ES-I3 (cell line): ENCODE data around the gene MANSC4.
"Not testable (repeated sequence)": the region's sequence is repeated elsewhere in the genome, so short reads cannot be mapped to it uniquely, and the experiment has no call there.

Source experiments
- H3K36me3 ChIP-seq: 2 replicates; pipeline ENCODE4 v1.6.1; 2013; ENCODE audit warnings: mild to moderate bottlenecking, low read length, control low read depth, moderate library complexity; ENCODE audit not compliant: insufficient read depth
- H3K4me1 ChIP-seq: 2 replicates; pipeline ENCODE4 v1.6.1; 2013; ENCODE audit warnings: mild to moderate bottlenecking, control low read depth, low read length; ENCODE audit not compliant: insufficient read depth
- H3K9ac ChIP-seq: 2 replicates; pipeline ENCODE4 v1.6.1; 2013; ENCODE audit warnings: low read depth, mild to moderate bottlenecking, low read length, moderate library complexity
- H3K9me3 ChIP-seq: 2 replicates; pipeline ENCODE4 v1.6.1; 2013; ENCODE audit warnings: mild to moderate bottlenecking, low read length, moderate library complexity; ENCODE audit not compliant: control insufficient read depth, insufficient read depth

Gene MANSC4

DNA sequence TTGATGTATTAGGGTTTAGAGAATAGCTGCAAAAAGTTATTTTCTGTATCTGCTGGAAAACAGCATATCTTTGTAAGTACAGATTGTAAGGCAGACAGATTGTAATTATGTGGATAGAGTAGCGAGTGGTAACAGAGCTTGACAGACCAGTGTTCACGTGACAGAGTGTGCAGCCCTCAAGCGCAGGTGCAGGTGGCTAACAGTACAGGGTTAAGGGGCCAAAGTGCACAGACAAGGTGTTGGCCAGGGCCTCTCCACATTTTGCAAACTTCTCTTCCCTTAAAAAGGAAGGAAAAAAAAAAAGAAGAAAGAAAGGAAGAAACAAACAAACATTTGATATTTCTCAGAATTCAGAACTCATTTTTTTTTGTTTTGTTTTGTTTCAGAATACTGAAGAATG, 25.2 kb downstream of the MANSC4 start:
- peaks cover 4% of the 10 kb centered on the region for H3K36me3 ChIP-seq
- H3K4me1 ChIP-seq: peaks cover 3% of the 10 kb centered on the region; the same call in 1 of the 2 replicates
- H3K9me3 ChIP-seq: no peaks in the 10 kb centered on the region
- H3K9ac ChIP-seq: no peak overlapping the region

DNA sequence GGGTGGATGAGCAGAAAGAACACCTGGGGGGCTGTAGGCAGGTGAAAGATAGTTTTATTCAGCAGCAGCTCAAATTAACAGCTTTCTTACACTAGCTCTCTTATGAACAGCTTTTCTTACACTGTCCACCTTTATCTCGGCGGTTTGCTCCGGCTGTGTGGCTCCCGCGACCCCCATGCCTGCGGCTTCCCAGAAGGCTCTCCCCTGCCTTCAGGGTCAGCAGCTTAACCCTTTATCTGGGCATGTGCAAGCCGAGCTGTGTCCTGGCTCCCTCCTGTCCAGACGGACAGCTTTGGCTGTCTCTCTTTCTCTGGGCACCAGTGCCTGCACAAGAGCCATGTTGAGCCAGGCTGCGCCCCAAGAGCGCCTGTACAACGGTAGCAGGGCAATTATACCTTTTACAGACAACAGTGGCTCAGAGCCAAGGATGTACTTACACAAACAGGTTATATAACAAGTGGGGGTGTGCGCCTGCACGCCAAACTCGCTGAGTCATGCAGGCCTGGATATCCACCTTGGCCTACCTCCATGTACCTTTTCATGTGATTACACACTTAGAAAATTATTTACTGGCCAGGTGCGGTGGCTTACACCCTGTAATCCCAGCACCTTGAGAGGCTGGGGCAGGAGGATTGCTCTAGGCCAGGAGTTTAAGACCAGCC, 28.5 kb downstream of the MANSC4 start:
- Histone ChIP-seq H3K9ac (no peak overlapping the region), H3K9me3 (no peaks in the 10 kb centered on the region), H3K36me3 (peaks cover 4% of the 10 kb centered on the region; the same call in 1 of the 2 replicates), H3K4me1 (no peaks in the 10 kb centered on the region)

DNA sequence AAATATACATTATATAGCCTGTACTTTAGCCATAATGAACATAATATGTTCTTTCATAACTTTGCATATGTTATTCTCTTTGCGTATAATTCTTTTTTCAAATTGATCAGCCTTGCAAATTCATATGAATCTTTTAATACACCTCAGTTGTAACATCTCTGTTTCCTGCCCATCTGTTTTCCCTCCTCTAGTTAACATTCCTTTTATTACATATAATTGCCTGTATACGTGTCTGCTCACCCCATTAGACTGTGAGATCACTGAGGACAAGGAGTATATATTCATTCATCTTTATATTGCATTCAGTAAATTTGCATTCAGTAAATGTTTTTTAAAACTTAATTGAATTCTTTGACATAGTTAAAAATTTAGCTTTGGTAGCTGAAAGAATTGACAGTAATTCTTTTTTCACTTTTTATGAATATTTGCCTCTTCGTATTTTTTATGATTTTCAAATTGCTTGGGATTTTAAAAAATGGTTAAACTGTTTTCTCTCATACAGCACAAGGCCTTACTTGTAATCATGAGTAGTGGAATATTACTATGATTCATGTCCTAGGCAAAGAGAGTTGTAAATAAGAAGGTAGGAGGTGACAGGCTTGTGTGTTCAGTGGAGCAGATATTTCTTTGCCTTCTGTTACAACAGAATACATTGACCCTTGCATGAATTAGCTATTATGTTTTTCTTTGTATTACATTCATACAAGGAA, 32.8 kb downstream of the MANSC4 start:
- Histone ChIP-seq H3K9ac (no peak overlapping the region), H3K9me3 (no peaks in the 10 kb centered on the region), H3K36me3 (no peaks in the 10 kb centered on the region), H3K4me1 (no peaks in the 10 kb centered on the region)

DNA sequence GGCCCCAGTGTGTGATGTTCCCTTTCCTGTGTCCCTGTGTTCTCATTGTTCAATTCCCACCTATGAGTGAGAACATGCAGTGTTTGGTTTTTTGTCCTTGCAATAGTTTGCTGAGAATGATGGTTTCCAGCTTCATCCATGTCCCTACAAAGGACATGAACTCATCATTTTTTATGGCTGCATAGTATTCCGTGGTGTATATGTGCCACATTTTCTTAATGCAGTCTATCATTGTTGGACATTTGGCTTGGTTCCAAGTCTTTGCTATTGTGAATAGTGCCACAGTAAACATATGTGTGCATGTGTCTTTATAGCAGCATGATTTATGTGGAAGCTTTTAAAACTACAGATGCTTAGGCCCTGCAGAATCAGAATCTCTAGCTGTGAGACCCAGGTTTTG, 34.3 kb downstream of the MANSC4 start:
- H3K4me1 ChIP-seq, H3K36me3 ChIP-seq, H3K9ac ChIP-seq, H3K9me3 ChIP-seq: not testable (repeated sequence)

DNA sequence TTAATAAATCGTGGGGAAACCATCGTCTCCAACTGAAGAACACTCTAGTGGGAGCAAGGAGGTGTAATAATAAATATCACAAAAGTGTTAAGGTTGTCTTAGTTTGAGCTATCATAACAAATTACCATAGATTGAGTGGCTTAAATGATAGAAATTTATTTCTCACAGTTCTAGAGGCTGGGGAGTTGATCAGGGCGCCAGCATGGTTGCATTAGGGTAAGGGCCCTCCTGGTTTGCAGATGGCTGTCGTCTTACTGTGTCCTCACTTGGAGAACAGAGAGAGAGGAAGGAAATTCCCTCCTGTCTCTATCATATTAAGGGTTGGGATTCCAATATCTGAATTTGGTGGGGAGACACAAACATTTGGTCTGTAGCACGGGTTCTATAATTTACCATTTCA, 36.4 kb downstream of the MANSC4 start:
- no peak overlapping the region for H3K9ac ChIP-seq
- no peaks in the 10 kb centered on the region for H3K4me1 ChIP-seq
- no peaks in the 10 kb centered on the region for H3K36me3 ChIP-seq
- no peaks in the 10 kb centered on the region for H3K9me3 ChIP-seq

DNA sequence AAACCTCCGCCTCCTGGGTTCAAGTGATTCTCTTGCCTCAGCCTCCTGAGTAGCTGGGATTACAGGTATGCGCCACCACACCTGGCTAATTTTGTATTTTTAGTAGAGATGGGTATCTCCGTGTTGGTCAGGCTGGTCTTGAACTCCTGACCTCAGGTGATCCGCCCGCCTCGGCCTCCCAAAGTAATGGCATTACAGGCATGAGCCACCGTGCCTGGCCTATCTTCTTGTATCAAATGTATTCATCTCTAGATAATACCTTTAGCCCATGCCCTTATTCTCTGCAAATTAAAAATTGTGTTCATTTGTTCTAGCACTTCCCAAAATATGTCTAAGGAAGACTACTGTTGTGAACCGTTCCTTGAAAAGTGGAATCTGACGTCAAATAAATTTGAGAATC, 45.7 kb downstream of the MANSC4 start:
- not testable (repeated sequence) for H3K36me3 ChIP-seq, H3K9me3 ChIP-seq, H3K9ac ChIP-seq, H3K4me1 ChIP-seq

DNA sequence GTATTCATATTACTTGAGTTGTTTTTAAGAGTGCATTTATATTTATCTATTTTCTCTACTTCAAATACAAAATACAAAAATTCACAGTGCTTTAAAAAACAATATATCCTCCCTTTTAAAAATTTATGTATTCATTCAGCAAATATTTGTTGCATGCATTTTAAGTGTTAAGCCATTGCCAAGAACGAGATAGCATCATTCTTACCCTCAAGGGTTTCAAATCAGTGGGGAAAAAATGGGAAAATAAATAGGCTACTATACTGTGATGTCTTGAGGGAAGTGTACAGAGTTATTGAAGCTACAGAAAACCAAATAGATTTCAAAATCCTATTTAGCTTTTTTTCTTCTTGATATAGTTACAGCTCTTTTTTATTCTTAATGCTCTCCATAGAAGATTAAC, 46.2 kb downstream of the MANSC4 start:
- H3K4me1 ChIP-seq: no peaks in the 10 kb centered on the region
- peaks cover 3% of the 10 kb centered on the region; the same call in 1 of the 2 replicates for H3K36me3 ChIP-seq
- H3K9me3 ChIP-seq: no peaks in the 10 kb centered on the region
- no peak overlapping the region for H3K9ac ChIP-seq

DNA sequence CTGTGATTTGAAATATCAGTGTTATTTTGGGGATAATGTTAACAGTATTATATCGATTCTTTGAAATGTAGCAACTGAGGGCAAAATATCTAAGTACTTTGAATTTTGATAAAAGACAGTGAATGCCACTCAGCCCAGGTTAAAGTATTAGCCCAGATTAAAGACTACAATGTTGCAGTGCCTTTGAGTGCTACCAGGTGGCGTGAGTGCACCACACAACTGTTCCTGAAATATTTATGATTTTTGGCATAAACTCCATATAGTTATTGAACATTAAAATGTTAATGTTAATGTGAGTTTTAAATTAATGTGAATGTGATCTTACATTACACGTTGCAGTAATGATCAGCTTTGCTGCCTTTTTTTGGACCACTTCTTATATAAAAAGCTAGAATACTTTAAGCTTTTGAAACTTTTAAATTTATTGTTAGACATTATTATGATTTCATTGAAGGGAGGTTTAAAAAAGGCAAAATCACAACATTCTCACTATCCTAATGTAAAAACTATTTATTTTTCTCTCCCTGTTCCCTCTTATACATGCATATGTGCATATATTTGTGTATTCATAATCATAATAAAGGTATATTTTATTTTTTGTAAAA, 46.9 kb downstream of the MANSC4 start:
- peaks cover 3% of the 10 kb centered on the region; the same call in 1 of the 2 replicates for H3K36me3 ChIP-seq
- no peaks in the 10 kb centered on the region for H3K9me3 ChIP-seq

DNA sequence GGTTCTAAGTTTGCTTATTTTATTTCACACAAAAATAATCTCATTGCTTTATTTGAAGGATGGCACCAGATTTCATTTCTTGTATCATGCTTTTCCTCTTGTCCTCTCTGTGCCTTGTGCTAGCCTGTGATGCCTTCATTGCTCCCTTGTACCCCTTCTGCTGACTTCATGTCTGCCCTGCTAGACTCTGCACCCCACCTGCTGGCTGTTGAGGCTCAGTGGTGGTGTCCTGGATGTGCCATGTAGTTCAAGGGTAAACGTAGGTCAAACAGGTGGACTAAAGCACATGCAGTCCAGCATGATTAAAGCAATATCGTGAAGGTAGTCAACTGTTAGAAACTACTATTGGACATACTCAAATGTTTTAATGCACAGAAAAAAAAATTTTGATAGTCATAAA, 47.8 kb downstream of the MANSC4 start:
- Histone ChIP-seq H3K4me1 (no peaks in the 10 kb centered on the region), H3K36me3 (no peaks in the 10 kb centered on the region; the same call in 1 of the 2 replicates), H3K9ac (no peak overlapping the region), H3K9me3 (no peaks in the 10 kb centered on the region)

More for the DNA sequence above, 46.9 kb downstream of the MANSC4 start:
- no peak overlapping the region for H3K9ac ChIP-seq
- H3K4me1 ChIP-seq: no peaks in the 10 kb centered on the region

DNA sequence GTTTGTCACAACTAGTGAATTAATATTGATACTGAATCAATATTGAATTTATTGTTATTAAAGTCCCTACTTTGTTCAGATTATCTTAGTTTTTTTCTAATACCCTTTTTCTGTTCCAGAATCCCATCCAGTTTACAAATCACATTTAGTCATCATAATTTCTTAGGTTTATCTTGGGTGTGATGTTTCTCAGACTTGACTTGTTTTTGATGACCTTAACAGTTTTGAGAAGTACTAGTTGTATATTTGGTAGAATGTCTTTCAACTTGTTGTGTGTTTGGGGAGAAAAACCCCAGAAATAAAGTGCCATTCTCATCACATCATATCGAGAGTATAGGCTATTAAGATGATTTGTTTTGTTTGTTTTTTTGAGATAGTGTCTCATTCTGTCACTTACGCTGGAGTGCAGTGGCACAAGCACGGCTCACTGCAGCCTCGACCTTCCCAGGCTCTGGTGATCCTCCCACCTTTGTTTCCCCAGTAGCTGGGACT, 49.9 kb downstream of the MANSC4 start:
- Histone ChIP-seq H3K36me3 (no peaks in the 10 kb centered on the region), H3K9ac (no peak overlapping the region), H3K4me1 (no peaks in the 10 kb centered on the region), H3K9me3 (no peaks in the 10 kb centered on the region)

DNA sequence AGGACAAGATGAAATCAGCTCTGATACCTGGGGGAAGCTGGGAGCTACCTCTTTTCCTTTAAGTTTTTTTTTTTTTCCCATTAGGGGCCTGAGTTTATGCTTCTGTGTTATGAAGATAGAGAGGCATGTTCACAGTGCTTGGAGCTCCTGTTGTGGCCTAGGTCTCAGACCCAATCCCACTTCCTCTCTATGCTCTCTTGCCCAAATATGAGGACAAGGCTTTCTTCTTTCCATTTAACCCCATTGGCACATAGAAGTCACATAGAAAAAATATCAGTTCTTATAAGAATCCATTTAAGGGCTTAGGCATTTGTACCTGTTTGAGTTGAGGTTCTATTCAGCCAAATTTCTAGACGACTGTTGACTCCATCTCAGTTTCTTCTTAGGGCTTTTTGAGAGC, 56.8 kb downstream of the MANSC4 start:
- Histone ChIP-seq H3K4me1 (no peaks in the 10 kb centered on the region), H3K9ac (no peak overlapping the region), H3K9me3 (no peaks in the 10 kb centered on the region), H3K36me3 (peaks cover 6% of the 10 kb centered on the region)
